ENCODE data around the gene GALK2. TPM values are rescaled to one million over a fixed set of nuclear protein-coding genes. Genes with fewer than 3 reads are reported as not detected.

GALK2 gene
- total and polyA plus RNA-seq, 7 donors: 14.7 to 36.0 (median 16.3) TPM

- Histone ChIP-seq H3K4me1 (no peaks in the 10 kb centered on the region), H3K4me3 (no peak overlapping the region), H3K27me3 (ENCODE audit: insufficient read depth in 3 of 3, low read length in 2 of 3) (no peaks in the 10 kb centered on the region), H3K27ac (no peak overlapping the region), H3K36me3 (ENCODE audit: insufficient read depth in 1 of 2, low read depth in 1 of 2) (peaks cover 0 to 54% of the 10 kb centered on the region in 2 donors), H3K9me3 (no peaks in the 10 kb centered on the region)
- ATAC-seq (no peak), DNase-seq (no peak)
- intact Hi-C loops (cut with DNase I): no loop called here
- WGBS, 3 donors: 66 to 92% (median 66%) methylated on average over 2 of the region's 2 CpGs
- TF ChIP-seq CTCF (IDR thresholded peaks at IDR 0.05): no peak
Observed at GRCh38 chr15:49124371-49124770, 45.7 kb upstream of the GALK2 start.

- 54 to 61% (median 58%) methylated on average over 3 of the region's 3 CpGs for WGBS, 3 donors
- H3K27me3 ChIP-seq (ENCODE audit: insufficient read depth in 3 of 3, low read length in 2 of 3): no peaks in the 10 kb centered on the region
- peaks cover 6 to 100% of the 10 kb centered on the region in 2 donors for H3K36me3 ChIP-seq (ENCODE audit: insufficient read depth in 1 of 2, low read depth in 1 of 2)
- DNase-seq (no peak), ATAC-seq (no peak)
- no peak overlapping the region for H3K4me3 ChIP-seq
- no peak for TF ChIP-seq CTCF (IDR thresholded peaks at IDR 0.05)
- H3K4me1 ChIP-seq: no peaks in the 10 kb centered on the region
- intact Hi-C loops (cut with DNase I): loop anchor here (5.0 to 10.0 kb wide), 2 partner anchors 107 to 139 kb away; no protein-coding TSS in a partner anchor
- no peak overlapping the region for H3K27ac ChIP-seq
- no peaks in the 10 kb centered on the region for H3K9me3 ChIP-seq
Observed at GRCh38 chr15:49131403-49131802, 38.6 kb upstream of the GALK2 start.

GRCh38 chr15:49134683-49135341 is 35.2 kb upstream of the GALK2 start:
- no peaks in the 10 kb centered on the region for H3K9me3 ChIP-seq
- H3K4me3 ChIP-seq: no peak overlapping the region
- no peak for DNase-seq
- H3K27ac ChIP-seq: no peak overlapping the region
- intact Hi-C loops (cut with DNase I): loop anchor here (5.0 to 10.0 kb wide), 2 partner anchors 110 to 143 kb away; no protein-coding TSS in a partner anchor
- WGBS, 3 donors: 75 to 78% (median 75%) methylated on average over 5 of the region's 5 CpGs
- H3K36me3 ChIP-seq (ENCODE audit: insufficient read depth in 1 of 2, low read depth in 1 of 2): peaks cover 6 to 100% of the 10 kb centered on the region in 2 donors
- no peak for ATAC-seq
- no peaks in the 10 kb centered on the region for H3K4me1 ChIP-seq
- TF ChIP-seq CTCF (IDR thresholded peaks at IDR 0.05): no peak
- no peaks in the 10 kb centered on the region for H3K27me3 ChIP-seq (ENCODE audit: insufficient read depth in 3 of 3, low read length in 2 of 3)

GRCh38 chr15:49135342-49135857 is 34.6 kb upstream of the GALK2 start:
- Histone ChIP-seq H3K4me3 (no peak overlapping the region), H3K27me3 (ENCODE audit: insufficient read depth in 3 of 3, low read length in 2 of 3) (no peaks in the 10 kb centered on the region), H3K36me3 (ENCODE audit: insufficient read depth in 1 of 2, low read depth in 1 of 2) (peaks cover 6 to 100% of the 10 kb centered on the region in 2 donors), H3K27ac (no peak overlapping the region), H3K4me1 (no peaks in the 10 kb centered on the region), H3K9me3 (no peaks in the 10 kb centered on the region)
- intact Hi-C loops (cut with DNase I): loop anchor here in 1 of 2 donors (10.0 kb wide), 1 partner anchor 111 kb away; no protein-coding TSS in a partner anchor
- ATAC-seq (no peak), DNase-seq (no peak)
- no peak for TF ChIP-seq CTCF (IDR thresholded peaks at IDR 0.05)
- 67 to 73% (median 72%) methylated on average over 2 of the region's 2 CpGs for WGBS, 3 donors
